H54 (cell line): ENCODE results near the gene GPR179.
"Not testable (repeated sequence)": the region's sequence is repeated elsewhere in the genome, so short reads cannot be mapped to it uniquely, and the experiment has no call there.

ENCODE experiments used
- DNase-seq: peaks from one replicate; pipeline ENCODE4 v3.0.0; 2011; ENCODE audit warnings: low spot score, mixed read lengths; ENCODE audit not compliant: insufficient read length
- FAIRE-seq: peaks from 3 replicates; lab custom pipeline; 2011; peaks lifted over from hg19 to GRCh38; lab: Jason Lieb, UNC
- POLR2A ChIP-seq: IDR thresholded peaks from 2 replicates; pipeline ENCODE4 v1.6.1; 2011; ENCODE audit warnings: low read depth, mild to moderate bottlenecking, low read length

GPR179 gene

GRCh38 chr17:38322897-38323296 is 20.9 kb downstream of the GPR179 start:
- DNase-seq: no peak
- no peak for TF ChIP-seq POLR2A
- FAIRE-seq: no peak

GRCh38 chr17:38322156-38322779 is 21.5 kb downstream of the GPR179 start:
- FAIRE-seq (no peak), DNase-seq (peak; percentile 56)
- no peak for TF ChIP-seq POLR2A

DNA sequence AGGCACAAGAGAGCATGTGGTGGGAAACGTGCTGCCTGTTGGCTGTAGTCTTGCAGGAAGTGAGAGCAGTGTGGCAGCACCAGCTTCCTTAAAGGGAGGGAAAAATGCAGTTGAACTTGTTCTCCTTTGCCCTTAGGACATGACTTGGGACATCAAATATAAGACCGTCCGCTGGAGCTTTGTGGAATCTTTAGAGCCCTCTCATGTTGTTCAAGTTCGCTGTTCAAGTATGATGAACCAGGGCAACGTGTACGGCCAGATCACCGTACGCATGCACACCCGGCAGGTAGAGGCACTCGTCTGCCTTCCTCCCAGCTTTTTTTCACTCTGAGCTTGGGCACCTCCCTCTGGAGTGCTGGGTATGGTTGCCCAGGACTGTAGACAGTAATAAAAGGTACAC is 23.3 kb downstream of the GPR179 start:
- no peak for TF ChIP-seq POLR2A
- no peak for FAIRE-seq

DNA sequence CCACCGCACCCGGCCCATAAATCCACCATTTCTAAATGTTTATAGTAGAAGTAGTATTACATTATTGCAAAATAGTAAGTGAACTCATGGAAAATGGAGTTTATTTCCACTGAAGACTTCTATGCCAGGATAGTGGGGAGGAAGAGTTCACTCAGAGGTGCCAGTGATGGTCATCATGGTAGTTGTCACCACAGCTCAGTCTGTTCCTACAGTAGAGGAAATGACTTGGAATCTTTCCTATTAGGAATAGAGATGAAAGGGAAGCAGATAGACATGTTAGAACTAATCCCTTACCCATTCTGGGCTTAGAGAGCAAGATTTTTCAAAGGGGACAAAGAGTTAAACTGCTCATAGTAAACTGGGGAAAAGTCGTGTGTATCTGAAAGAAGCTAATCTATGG is 26.7 kb downstream of the GPR179 start:
- TF ChIP-seq POLR2A: no peak
- no peak for DNase-seq

More for the DNA sequence above, 23.3 kb downstream of the GPR179 start:
- no peak for DNase-seq

DNA sequence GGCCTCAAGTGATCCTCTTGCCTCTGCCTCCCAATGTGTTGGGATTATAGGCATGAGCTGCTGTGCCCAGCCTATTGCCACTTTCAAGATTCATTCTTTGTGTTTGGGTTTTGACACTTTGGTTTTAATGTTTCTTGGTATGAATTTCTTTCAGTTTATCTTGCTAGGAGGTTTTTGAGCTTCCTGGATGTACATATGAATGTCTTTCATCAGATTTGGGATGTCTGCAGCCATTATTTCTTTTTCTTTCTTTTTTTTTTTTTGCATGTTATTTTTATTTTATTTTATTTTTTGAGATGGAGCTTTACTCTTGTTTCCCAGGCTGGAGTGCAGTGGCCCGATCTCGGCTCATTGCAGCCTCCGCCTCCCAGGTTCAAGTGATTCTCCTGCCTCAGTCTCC is 28.3 kb downstream of the GPR179 start:
- FAIRE-seq (no peak), DNase-seq (no peak)
- TF ChIP-seq POLR2A: no peak

More for the DNA sequence above, 26.7 kb downstream of the GPR179 start:
- FAIRE-seq: no peak

DNA sequence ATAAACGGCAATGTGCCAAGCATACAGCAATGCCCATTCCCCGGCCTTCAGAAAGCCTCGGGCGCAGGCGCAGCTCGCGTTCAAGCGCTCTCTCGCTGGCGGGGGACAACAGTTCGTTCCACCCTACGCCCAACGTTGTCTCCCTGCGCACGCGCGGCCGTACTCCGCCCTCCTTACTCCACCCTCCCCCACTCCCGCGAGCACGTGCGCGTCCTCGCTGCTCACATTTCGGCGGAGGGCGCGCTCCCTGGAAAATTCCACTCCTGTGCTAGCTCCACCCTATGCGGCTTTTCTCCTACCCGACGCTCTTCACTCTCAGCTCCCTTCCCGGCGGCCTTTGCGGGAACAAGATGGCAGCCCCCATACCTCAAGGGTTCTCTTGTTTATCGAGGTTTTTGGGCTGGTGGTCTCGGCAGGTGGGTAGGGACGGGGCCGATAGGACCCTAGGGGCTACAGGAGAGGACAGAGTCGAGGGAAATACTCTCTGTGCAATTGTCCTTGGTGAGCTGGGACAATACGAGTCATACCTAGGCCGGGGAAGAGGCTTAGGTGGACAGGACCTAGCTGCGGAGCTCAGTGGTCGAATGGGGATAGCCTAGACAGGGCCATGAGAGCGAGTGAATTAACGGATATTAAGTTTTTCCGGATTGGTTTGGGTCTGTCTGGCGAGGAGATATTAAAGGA is 46.8 kb downstream of the GPR179 start, which contains the start of gene MRPL45:
MRPL45 (plus strand) TSS at position 335 of the 684 bp plus-strand sequence; CDS start at position 351, 16 bp downstream.
- TF ChIP-seq POLR2A: peak; percentile 50
- FAIRE-seq: not testable (repeated sequence)
- DNase-seq: peak; percentile 72

DNA sequence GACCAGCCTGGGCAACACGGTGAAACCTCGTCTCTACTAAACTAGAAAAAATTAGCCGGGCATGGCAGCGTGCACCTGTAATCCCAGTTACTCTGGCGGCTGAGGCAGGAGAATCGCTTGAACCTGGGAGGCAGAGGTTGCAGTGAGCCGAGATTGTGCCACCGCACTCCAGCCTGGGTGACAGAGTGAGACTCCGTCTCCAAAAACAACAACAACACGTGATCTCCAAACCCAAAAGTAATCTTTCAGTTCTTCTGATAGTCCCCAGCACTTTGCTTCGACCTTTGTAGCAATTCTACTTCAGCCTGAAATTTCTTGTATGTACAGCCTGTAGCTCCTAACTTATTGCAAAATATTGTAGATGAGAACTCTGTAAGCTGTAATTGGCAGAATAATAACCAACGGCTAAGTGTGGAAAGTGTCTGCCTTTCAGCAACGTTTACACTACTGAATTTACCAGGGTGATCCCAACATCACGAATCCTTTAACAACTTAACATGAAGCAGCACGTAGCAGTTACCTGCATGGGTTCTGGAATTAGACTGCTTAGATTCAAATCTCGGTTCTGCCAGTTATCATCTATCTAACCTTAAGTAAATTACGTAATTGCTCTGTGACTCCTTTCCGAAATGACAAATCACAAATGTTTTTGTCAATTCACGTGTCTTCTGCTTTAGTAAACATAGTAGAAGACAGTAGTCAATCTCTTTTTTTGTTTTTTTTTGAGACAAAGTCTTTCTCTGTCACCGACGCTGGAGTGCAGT is 48.0 kb downstream of the GPR179 start:
- FAIRE-seq, DNase-seq: not testable (repeated sequence)

DNA sequence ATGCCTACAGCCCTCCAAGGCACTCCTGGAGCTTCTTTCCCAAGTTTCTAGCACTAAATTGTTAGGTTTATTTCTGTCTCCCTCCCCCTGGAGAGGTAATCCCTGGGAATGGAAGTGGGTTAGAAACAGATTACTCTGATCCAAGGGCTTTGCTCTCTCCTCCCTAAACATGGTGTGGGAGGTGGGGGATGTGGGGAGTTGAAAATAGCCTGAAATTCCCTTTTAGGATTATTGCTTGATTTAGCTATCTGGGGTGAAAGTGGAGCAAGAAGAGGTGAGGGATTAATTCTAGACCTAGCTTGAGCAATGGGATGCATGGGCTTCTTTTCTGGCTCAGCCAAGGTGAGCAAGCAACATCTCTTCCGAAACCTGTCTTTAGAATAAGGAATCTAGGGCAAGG is 54.0 kb downstream of the GPR179 start:
- FAIRE-seq, DNase-seq: not testable (repeated sequence)

- FAIRE-seq, DNase-seq: not testable (repeated sequence)
Measured at GRCh38 chr17:38288217-38288827, 55.4 kb downstream of the GPR179 start.

DNA sequence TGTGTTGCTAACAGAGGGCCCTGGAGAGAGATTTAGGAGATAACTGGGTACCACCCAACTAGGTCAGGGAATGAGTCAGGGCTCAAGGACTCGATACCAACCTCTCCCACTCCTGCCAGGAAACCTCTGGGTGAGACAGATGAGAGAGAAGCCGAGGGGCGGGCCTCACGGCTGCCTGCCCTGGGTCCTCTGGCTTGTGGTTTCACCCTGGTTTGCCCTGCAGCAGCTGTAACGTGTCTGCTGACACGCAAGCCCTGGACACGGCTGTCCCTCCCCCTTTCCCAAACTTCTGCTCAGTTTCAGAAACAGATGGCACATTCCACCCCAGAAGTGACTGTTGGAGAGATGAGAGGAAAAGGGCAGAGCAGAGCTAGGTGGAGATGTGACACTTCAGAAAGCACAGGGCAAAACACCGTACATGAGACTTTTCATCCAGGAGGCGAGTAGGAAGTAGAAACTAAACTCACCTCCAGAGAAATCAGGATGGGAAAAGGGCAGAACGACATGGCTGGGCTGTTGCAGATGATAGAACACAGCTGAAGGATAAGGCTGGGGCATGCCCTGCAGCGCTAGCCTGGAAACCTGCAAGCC is 57.2 kb downstream of the GPR179 start:
- not testable (repeated sequence) for DNase-seq, FAIRE-seq

- FAIRE-seq, DNase-seq: not testable (repeated sequence)
Measured at GRCh38 chr17:38285994-38286393, 57.8 kb downstream of the GPR179 start.
